OCI-LY3 (cell line): ENCODE measurements around the gene AP4M1.

Experiments used
- EZH2phosphoT487 ChIP-seq: fragments of 200-600 bp; shearing (Covaris generic); IDR thresholded peaks from 2 replicates; pipeline ENCODE4 v1.6.1; 2018; ENCODE audit warnings: antibody characterized with exemption, mixed run types, low read depth
- TF ChIP-seq, protein P1 (sequence below): fragments of 200-600, 300-600 bp; sonication (generic); IDR thresholded peaks from 2 replicates; pipeline ENCODE4 v1.5.1; 2014; ENCODE audit warnings: antibody characterized with exemption, low read length, low read depth

DNA sequence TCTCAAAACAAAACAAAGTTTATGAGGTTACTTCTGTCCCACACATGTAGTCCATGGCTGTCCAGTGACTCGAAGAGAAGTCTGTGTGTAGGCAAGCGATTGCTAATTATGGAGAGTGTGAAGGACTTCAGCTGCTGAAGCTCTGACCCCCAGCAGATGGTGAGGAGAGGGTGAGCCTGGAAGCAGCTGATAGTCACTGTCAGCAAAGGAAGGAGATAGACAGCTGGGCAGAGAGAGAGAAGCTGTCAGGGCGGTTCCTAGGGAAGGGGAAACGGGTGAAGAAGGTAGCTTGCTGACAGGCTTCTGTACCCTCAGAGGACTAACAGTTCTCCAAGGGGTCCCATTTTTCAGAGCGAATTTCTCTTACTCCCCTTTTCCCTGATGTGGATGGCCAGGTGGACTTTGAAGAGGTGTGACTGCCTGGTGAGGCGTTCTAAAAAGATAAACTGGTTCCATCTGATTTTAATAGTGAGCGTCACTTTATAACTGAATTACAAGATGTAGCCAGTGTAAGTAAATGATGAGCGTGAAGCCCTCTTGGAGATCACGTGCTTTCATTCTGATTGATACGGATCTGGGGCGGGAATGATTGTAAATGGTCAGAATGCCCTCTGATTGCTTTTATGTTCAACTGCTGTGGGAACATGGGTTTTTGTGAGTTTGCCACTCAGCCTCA, 39.8 kb upstream of the AP4M1 start:
- TF ChIP-seq, protein P1, sequence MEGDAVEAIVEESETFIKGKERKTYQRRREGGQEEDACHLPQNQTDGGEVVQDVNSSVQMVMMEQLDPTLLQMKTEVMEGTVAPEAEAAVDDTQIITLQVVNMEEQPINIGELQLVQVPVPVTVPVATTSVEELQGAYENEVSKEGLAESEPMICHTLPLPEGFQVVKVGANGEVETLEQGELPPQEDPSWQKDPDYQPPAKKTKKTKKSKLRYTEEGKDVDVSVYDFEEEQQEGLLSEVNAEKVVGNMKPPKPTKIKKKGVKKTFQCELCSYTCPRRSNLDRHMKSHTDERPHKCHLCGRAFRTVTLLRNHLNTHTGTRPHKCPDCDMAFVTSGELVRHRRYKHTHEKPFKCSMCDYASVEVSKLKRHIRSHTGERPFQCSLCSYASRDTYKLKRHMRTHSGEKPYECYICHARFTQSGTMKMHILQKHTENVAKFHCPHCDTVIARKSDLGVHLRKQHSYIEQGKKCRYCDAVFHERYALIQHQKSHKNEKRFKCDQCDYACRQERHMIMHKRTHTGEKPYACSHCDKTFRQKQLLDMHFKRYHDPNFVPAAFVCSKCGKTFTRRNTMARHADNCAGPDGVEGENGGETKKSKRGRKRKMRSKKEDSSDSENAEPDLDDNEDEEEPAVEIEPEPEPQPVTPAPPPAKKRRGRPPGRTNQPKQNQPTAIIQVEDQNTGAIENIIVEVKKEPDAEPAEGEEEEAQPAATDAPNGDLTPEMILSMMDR, result no peak
- no peak for TF ChIP-seq EZH2phosphoT487
